HG02610 (cell line): ENCODE results near the gene ZNF221.
"Not testable (repeated sequence)": the region's sequence is repeated elsewhere in the genome, so short reads cannot be mapped to it uniquely, and the experiment has no call there.

Experiments used
- ATAC-seq: cut with Tn5 transposase; IDR thresholded peaks from one replicate; pipeline ENCODE4 v1.9.1; 2021; ENCODE audit warnings: mild to moderate bottlenecking, moderate library complexity; ENCODE audit not compliant: unreplicated experiment

The ZNF221 gene

DNA sequence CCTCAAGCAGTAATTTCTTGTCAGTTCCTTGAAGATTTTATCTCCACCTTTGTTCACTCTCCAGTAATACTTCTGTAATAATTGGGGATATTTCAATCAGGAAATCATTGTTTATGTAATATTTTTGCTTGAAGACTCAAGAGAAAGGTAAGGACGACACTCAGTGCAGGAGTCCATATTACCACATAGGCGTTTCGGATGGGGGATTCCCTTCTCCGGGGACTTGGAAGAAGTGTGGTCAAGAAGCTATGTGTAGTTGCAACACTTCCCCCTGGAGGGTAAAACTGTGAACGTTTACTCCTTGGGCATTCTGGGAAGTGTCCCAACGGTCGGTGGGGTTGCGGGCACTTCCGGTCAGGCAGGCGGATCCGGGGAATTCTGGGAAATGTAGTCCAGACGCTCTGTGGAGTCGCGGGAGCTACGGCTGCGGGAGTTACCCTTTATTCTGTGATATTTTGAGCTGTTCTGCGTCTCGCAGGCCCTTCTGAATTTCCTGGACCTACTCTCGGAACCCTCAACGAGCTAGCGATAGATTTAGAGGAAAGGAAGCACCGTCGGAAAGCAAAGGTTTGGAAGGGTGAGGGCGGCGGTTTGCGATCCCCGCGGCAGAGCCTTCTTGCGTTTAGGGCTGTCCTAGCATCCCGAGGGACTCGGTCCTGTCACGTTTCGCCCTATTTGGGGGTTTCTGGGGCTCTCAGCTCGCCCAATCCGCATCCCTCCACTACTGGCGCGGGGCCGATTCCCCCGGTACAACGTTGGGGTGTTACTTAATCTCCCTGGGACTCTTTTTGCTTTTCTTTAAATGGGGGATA, at the start of gene ZNF221:
Gene ZNF221 (plus strand): TSS at position 395 of the 812 bp plus-strand sequence. CDS start 11,499 bp downstream, outside the sequence.
- peak; percentile 85 for ATAC-seq

DNA sequence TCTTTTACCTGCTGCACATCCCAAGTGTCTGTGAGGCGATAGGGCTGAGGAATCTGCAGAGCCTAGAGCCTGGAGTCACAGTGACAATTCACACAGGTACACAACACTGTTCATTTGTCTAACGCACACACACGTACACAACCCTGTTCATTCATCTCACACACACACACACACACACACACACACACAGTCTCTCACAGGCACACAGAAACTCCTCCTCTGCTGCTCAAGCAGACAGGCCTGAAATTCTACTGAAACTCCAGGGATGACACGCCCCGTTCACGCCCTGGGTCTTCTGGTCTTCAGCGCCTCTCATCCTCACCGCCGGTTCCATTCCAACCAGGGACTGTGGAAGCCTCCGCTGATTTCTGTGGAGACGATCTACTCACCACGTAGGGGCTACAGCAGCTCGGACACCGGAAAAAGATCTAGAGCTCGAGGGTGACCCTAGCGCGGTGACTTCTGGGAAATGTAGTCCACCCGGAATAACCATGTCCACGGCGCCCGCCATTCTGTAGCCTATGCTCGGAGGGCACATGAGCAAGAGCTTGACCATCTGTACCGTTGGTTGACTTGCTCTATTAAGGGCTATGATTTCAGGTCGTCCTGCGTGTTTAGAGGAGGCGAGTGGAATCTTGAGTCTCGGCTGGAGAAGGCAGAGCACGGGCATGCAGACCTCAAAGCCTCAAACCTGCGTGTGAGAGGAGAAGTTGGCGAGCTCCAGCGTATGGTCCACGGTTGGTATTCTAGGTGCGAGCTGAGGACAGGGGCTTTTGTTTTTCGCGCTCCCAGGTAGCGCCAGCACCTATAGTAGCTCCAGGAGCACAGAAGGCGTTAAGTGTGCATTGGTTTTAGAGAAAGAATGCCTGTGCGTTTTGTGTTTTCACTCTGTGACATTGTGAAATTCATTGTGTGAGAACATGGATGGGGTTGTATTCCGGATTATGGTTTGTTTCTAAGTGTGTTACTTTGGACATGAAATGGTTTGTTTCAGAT, 49.3 kb upstream of the ZNF221 start:
- peak; percentile 68 for ATAC-seq

DNA sequence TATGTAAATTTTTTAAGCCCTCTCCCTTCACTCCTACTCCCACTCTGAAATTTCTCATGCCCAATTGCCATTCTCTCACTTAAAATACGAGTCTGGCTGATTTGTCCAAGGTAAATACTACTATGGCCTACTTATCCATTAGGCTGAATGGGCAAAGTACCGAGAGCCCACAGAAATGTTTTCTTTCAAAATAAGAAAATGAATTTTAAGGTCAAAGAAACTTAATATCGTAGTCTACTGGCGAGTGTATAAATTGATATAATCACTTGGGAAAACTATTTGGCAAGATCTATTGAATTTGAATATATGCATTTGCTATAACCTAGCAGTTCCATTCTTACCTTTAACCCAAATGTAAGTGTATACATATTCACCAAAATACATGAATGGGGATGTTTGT, 48.6 kb upstream of the ZNF221 start:
- no peak for ATAC-seq

DNA sequence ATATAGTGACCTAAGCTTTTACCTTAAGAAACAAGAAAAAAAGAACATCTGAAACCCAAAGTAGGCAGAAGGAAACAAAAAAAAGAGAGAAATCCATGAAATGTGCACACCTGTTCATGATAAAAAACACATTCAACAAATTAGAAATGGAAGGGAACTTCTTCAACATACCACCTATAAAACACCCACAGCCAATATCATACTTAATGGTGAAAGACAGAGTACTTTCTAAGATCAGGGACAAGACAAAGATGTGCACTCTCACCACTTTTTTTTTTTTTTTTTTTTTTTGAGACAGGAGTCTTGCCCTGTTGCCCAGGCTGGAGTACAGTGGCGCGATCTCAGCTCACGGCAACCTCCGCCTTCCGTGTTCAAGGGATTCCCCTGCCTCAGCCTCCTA, 45.1 kb upstream of the ZNF221 start:
- no peak for ATAC-seq

DNA sequence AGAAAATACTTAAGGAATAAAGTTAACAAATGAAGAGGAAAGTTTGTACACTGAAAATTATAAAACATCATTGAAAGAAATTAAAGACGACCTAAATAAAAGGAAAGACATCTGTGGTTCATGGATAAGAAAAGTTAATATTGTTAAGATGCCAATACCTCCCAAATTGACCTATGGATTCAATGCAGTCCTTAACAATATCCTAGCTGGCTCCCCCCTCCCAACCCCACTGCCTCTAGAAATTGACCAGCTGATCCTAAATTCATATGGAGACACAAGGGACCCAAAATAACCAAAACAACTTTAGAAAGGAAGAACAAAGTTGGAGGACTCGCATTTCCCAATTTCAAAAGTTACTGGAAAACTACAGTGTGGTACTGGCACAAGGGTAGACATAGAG, 44.3 kb upstream of the ZNF221 start:
- no peak for ATAC-seq

DNA sequence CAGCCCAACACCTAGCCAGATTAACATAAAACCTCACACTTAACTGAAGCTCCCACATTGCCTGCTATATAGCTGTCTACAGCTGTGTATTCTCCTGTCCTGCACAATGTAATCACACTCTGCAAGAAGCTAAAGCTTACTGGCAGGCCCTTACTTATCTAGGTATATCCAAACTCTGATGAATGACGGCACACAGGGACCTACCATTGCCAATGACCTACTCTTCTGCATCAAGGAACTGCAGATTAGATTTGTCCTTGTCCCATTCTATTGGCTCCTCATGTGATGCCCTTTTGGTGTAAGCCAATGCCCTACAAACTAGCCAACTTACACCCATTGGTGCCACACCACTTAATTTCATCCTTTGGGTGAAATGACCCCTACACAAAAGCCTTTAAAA, 42.4 kb upstream of the ZNF221 start:
- ATAC-seq = no peak

DNA sequence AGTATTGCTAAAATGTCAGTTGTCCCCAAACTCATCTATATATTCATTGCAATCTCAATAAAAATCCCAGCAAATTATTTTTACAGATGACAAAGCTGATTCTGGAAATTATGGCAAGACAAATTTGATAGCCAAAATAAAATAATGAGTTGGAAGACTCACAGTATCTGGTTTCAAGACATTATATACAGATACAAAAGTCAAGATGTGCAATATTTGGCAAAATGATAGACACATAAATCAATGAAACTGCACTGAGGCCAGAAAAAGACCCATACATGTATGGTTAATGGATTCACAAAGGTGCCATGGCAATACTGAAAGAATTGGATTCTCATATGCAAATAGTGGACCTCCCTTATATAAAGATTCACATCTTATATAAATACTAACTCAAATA, 40.1 kb upstream of the ZNF221 start:
- ATAC-seq = no peak

DNA sequence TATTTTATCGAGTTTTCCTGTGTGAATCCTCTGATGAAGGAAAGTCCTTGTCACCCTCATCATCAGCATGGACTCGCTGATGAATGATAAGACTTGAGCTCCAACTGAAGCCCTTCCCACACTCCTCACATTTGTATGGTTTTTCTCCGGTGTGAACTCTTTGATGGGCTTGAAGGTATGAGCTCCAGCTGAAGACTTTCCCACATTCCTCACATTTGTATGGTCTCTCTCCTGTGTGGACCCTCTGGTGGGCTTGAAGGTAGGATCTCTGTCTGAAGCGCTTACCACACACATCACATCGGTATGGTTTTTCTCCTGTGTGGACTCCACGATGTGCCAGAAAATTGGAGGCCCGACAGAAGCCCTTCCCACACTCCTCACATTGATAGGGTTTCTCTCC, 37.6 kb upstream of the ZNF221 start:
- no peak for ATAC-seq

DNA sequence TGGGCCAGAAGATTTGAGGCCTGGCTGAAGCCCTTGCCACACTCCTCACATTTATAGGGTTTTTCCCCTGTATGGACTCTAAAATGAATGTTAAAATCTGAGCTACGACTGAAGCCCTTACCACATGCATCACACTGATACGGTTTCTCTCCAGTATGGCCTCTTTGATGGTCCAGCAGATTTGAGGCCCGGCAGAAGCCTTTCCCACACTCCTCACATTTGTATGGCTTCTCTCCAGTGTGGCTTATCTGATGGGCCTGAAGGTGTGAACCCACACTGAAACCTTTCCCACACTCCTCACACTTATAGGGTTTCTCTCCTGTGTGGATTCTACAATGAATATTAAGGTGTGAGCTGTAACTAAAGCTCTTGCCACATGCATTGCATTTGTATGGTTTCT, 37.0 kb upstream of the ZNF221 start:
- ATAC-seq = no peak

DNA sequence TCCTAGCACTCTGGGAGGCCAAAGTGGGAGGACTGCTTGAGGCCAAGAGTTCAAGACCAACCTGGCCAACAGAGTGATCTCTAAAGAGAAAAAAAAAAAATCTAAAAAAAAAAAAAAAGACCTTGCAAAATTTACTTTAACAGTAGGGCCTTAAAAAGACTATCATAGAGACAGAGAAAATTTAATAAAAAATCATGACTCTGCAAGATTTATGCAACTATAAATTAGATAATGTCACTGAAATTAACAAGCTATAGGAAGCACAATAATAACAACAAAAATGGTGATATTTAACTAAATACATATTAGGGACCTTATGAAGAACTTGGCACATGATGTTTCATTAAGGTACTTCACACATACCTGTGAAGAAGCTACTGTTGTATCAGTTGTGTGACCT, 27.2 kb upstream of the ZNF221 start:
- no peak for ATAC-seq

DNA sequence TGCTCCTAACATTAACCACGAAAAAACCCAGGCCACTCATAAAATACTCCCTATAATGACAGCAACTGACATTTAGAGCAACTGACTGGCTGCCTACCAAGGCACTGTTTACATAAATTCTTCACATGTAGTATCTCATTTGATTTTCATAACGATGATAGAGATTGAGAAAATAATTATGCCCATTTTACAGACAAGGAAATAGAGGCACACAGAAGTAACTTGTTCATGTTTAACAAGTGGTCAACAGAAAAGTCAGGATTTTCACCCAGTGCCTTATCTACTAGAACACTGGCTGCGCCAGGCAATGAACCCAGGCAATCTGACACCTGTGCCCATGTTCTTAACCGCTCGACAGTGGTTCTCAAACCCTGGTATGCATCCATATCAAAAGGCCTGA, 22.2 kb upstream of the ZNF221 start:
- no peak for ATAC-seq

DNA sequence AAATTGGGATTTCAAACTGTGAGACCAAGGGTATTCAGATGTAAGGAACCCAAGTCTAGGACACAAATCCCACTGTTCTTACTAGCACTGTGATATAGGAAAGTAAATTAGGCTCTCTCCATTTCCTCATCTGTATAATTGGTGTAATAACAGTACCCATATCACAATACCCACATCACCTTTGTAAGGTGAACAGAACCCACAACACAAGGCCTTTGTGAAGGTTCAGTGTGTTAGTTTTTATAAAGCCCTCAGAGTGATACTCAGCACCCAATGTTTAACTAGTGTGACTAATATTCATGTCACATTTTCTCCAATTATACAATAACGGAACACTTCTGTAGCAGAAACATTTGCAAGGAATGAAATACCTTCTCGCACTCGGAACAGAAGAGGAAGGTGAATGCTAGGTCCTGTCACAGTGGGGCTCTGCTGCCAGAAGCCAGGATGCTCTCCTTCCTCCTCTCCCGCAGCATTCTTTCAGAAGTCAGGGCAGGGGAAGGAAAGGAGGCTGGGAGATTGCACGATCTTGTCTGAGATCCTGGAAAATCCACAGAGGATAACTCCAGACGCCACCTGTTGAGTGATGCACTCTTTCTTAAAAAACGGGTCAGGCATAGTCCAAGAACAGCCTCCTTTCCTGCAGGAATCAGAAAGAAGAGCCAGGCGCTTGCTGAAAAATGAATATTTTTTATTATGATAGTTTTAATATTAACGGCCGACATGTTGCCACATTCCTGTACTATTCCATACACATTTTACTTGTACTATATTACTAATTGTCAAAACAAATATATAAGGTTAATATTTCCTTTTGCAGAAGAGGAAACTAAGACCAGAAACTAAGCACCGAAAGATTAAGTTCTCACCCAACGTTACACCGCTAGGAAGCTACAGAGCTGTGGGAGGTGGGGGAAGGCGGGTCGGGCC, 16.7 kb upstream of the ZNF221 start:
- no peak for ATAC-seq

DNA sequence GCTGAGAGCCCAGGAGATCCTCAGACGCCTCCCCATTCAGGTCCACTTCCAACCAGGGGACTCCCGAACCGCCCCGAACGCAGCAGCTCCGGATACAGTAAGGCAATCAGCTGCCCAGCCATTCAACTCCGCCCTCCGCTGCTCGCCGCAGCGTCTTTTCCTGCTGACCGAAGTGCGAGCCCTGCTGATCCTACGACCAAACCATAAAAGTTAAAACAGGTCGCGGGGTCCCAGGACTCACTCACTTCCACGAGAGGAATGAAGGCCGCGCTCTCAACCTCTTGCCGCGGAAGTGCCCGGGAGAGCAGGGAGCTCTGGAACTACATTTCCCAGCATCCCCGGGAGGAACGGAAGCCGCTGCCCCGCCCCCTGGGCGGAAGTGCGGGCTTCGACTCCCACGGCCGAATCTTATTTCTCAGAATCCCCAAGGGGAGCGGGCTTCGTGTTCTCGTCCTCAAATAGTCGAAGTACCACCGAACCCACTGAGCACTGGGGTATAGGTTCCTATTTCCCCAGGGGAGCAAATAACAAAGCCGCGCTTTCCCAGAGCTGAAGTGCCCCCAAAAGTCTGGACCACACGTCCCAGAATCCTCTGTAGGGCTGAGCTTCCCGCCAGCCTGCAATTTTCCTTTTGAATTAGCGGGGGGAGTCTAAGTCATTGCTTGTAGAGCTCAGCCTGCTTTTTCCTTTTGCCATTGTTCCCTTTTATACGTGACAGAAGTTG, 15.9 kb upstream of the ZNF221 start, which contains the start of gene ZNF45:
Gene ZNF45 (minus strand): TSS at position 298 of the 724 bp plus-strand sequence. CDS start 13,097 bp downstream, outside the sequence.
- peak; percentile 91 for ATAC-seq

DNA sequence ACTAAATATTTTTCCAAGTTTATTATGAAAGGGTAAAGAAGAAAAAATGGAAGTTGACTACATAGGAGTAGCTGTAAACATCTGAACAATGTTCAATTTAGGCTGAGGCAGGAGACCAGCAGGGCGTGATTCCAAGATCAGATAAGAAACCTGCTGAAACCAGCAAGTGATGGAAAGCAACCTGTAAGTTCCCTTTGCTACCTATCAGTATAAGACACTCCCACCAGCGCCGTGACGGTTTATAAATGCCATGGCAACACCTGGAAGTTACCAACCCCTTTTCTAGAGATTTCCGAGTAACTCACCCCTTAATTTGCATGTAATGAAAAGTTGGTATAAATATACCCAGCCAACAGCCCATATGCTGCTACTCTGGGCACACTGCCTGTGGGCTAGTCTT, 14.8 kb upstream of the ZNF221 start:
- ATAC-seq = no peak

DNA sequence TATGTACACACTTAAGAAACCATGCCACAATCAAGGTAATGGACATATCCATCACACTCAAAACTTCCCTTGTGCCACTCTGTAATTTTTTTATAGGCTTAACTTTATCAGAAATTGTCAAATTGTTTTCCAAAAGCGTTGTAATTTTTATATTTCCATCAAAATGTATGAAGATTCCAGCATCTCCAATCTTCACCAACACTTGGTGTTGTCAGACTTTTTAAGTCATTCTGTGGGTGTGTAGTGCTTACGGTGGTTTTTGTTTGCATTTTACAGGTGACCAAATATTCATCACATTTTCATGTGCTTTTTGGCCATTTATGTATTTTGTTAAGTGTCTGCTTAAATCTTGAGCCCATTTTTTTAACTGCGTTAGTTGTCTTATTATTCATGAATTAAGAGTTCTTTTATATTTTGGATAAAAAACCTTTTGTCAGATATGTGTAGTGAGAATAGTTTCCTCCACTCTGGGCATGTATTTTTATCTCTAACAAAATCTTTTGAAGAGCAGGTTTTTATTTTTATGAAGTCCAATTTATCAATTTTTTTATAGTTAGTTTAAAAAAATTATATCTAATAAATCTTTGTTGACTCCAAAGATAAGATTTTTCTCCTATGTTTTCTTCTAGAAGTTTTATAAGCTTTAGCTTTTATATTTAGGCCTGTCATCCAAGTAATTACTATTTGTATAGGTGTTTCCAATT, 11.3 kb upstream of the ZNF221 start:
- no peak for ATAC-seq

DNA sequence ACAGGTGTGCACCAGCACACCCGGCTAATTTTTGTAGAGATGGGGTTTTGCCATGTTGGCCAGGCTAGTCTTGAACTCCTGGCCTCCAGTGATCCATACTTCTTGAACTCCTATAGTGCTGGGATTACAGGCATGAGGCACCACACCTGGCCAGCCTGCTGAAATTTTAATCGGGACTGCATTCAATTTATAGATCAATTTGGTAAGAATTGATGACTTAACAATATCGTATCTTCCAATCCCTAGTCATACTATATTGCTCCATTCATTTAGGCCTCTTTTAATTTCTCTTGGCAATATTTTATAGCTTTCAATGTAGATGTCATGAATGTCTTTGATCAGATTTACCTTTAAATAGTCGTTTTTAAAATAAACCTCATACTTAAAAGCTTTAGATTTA, 10.3 kb upstream of the ZNF221 start:
- no peak for ATAC-seq

DNA sequence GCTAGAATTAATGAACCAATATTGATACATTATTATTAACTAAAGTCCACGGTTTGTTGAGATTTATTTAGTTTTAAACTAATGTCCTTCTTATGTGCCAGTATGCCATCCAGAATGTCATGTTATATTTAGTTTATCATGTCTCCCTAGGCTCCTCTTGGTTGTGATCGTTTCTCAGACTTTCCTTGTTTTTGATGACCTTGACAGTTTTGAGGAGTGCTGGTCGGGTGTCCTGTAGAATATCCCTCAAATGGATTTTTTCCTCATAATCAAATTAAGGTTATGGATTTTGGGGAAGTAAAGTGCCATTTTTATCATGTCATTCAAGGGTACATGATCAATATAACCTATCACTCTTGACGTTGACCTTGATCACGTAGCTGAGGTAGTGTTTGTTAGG, 9.8 kb upstream of the ZNF221 start:
- ATAC-seq = no peak

DNA sequence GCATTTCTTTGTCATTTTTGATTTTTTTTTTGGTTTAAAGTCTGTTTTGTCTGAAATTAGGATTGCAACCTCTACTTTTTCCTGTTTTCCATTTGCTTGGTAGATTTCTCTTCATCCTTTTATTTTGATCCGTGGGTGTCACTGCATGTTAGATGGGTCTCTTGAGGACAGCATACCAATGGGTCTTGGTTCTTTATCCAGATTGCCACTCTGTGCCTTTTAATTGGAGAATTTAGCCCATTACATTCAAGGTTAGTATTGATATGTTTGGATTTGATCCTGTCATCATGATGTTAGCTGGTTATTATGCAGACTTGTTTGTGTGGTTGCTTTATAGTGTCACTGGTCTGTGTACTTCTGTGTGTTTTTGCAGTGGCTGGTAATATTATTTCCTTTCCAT, 3.6 kb upstream of the ZNF221 start:
- not testable (repeated sequence) for ATAC-seq

DNA sequence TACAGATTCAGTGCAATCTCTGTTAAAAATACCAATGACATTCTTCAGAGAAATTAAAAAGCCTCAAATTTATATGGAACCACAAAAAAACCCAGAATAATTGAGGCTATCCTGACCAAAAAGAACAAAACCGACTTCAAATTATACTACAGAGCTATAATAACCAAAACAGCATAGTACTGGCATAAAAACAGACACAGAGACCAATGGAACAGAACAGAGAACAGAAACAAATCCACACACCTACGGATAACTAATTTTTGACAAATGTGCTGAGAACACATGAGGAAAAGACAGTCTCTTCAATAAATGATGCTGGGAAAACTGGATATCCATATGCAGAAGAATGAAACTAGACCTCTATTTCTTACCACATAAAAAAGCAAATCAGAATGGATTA, 1.2 kb upstream of the ZNF221 start:
- not testable (repeated sequence) for ATAC-seq
